ENCODE measurements around the gene SLC38A10. TPM values are rescaled to one million over a fixed set of nuclear protein-coding genes. Genes with fewer than 3 reads are reported as not detected.

Gene SLC38A10
- total RNA-seq, 1 experiment from 2014 or later, result 121 TPM

DNA sequence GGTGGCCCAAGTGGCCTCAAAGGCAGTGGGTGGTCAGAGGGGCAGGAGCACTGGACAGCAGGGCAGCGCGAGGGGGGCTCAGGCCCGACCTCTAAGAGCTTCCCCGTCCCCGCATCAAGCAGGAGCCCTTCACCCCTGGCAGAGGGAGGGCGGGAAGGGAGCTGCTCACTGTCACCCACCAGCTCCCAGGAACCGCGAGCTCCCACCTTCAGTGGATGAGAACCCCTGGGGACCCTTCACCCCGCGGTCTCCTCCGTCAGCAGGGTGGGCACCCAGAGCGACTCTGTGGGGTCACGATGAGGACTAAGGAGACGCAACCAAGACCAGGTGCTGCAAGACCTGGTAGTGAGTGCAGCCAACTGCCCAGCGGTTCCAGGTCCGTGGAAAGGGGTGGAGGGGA is 86.0 kb downstream of the SLC38A10 start:
- CTCF ChIA-PET, result interaction anchor here (1.1 kb wide), 1 partner anchor 9 kb away, joined by 4 read pairs; no protein-coding TSS in a partner anchor

GRCh38 chr17:81208651-81209050 is 86.5 kb downstream of the SLC38A10 start:
- Mint-ChIP-seq H3K27me3 (ENCODE audit: unreplicated experiment) (no peaks in the 10 kb centered on the region), H3K4me3 (ENCODE audit: low read depth, unreplicated experiment) (no peak overlapping the region), H3K27ac (ENCODE audit: unreplicated experiment) (no peak overlapping the region), H3K4me1 (ENCODE audit: low read depth, unreplicated experiment) (no peaks in the 10 kb centered on the region), H3K9me3 (ENCODE audit: low read depth, unreplicated experiment) (no peaks in the 10 kb centered on the region), H3K36me3 (ENCODE audit: insufficient read depth, unreplicated experiment) (peaks cover 19% of the 10 kb centered on the region)
- CTCF ChIA-PET, result interaction anchor here (1.1 kb wide), 1 partner anchor 8 kb away, joined by 4 read pairs; no protein-coding TSS in a partner anchor
- intact Hi-C loops (cut with micrococcal nuclease; ENCODE audit: unreplicated experiment), result no loop called here
- no TSS peak for BruUV-seq (replicated peaks)
- TF ChIP-seq, protein P1, sequence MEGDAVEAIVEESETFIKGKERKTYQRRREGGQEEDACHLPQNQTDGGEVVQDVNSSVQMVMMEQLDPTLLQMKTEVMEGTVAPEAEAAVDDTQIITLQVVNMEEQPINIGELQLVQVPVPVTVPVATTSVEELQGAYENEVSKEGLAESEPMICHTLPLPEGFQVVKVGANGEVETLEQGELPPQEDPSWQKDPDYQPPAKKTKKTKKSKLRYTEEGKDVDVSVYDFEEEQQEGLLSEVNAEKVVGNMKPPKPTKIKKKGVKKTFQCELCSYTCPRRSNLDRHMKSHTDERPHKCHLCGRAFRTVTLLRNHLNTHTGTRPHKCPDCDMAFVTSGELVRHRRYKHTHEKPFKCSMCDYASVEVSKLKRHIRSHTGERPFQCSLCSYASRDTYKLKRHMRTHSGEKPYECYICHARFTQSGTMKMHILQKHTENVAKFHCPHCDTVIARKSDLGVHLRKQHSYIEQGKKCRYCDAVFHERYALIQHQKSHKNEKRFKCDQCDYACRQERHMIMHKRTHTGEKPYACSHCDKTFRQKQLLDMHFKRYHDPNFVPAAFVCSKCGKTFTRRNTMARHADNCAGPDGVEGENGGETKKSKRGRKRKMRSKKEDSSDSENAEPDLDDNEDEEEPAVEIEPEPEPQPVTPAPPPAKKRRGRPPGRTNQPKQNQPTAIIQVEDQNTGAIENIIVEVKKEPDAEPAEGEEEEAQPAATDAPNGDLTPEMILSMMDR (IDR thresholded peaks at IDR 0.05; ENCODE audit: unreplicated experiment), result no peak
- no peak for DNase-seq

More for the DNA sequence above, 86.0 kb downstream of the SLC38A10 start:
- H3K27ac Mint-ChIP-seq (ENCODE audit: unreplicated experiment), result no peak overlapping the region
- no TSS peak for BruUV-seq (replicated peaks)
- H3K9me3 Mint-ChIP-seq (ENCODE audit: low read depth, unreplicated experiment), result no peaks in the 10 kb centered on the region
- peaks cover 19% of the 10 kb centered on the region for H3K36me3 Mint-ChIP-seq (ENCODE audit: insufficient read depth, unreplicated experiment)
- TF ChIP-seq, protein P1 (IDR thresholded peaks at IDR 0.05; ENCODE audit: unreplicated experiment), result no peak
- DNase-seq, result no peak
- no peaks in the 10 kb centered on the region for H3K4me1 Mint-ChIP-seq (ENCODE audit: low read depth, unreplicated experiment)
- no peak overlapping the region for H3K4me3 Mint-ChIP-seq (ENCODE audit: low read depth, unreplicated experiment)
- intact Hi-C loops (cut with micrococcal nuclease; ENCODE audit: unreplicated experiment), result no loop called here
- no peaks in the 10 kb centered on the region for H3K27me3 Mint-ChIP-seq (ENCODE audit: unreplicated experiment)

- Mint-ChIP-seq H3K36me3 (ENCODE audit: insufficient read depth, unreplicated experiment) (peaks cover 23% of the 10 kb centered on the region), H3K4me3 (ENCODE audit: low read depth, unreplicated experiment) (no peak overlapping the region), H3K9me3 (ENCODE audit: low read depth, unreplicated experiment) (no peaks in the 10 kb centered on the region), H3K4me1 (ENCODE audit: low read depth, unreplicated experiment) (no peaks in the 10 kb centered on the region), H3K27ac (ENCODE audit: unreplicated experiment) (no peak overlapping the region), H3K27me3 (ENCODE audit: unreplicated experiment) (no peaks in the 10 kb centered on the region)
- CTCF ChIA-PET, result no interaction called here
- DNase-seq, result no peak
- TF ChIP-seq, protein P1 (IDR thresholded peaks at IDR 0.05; ENCODE audit: unreplicated experiment), result no peak
- BruUV-seq (replicated peaks), result no TSS peak
- intact Hi-C loops (cut with micrococcal nuclease; ENCODE audit: unreplicated experiment), result no loop called here
Observed at GRCh38 chr17:81207610-81208581, 87.2 kb downstream of the SLC38A10 start.

GRCh38 chr17:81206657-81207056 is 88.5 kb downstream of the SLC38A10 start:
- BruUV-seq (replicated peaks), result no TSS peak
- H3K4me3 Mint-ChIP-seq (ENCODE audit: low read depth, unreplicated experiment), result no peak overlapping the region
- DNase-seq, result no peak
- no peaks in the 10 kb centered on the region for H3K4me1 Mint-ChIP-seq (ENCODE audit: low read depth, unreplicated experiment)
- H3K36me3 Mint-ChIP-seq (ENCODE audit: insufficient read depth, unreplicated experiment), result peaks cover 26% of the 10 kb centered on the region
- no peaks in the 10 kb centered on the region for H3K9me3 Mint-ChIP-seq (ENCODE audit: low read depth, unreplicated experiment)
- TF ChIP-seq, protein P1 (IDR thresholded peaks at IDR 0.05; ENCODE audit: unreplicated experiment), result no peak
- CTCF ChIA-PET, result no interaction called here
- H3K27ac Mint-ChIP-seq (ENCODE audit: unreplicated experiment), result no peak overlapping the region
- no peaks in the 10 kb centered on the region for H3K27me3 Mint-ChIP-seq (ENCODE audit: unreplicated experiment)
- intact Hi-C loops (cut with micrococcal nuclease; ENCODE audit: unreplicated experiment), result no loop called here

All from Calu3 (cell line).